ENCODE data around the gene SNAPC4.

SNAPC4 gene

GRCh38 chr9:136399176-136400037 is 563 bp downstream of the SNAPC4 start:
- no peak for TF ChIP-seq YY1 (IDR thresholded peaks at IDR 0.05; ENCODE audit: low read depth)
- TF ChIP-seq, protein P1, sequence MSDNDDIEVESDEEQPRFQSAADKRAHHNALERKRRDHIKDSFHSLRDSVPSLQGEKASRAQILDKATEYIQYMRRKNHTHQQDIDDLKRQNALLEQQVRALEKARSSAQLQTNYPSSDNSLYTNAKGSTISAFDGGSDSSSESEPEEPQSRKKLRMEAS (IDR thresholded peaks at IDR 0.05), result peak; percentile 56

DNA sequence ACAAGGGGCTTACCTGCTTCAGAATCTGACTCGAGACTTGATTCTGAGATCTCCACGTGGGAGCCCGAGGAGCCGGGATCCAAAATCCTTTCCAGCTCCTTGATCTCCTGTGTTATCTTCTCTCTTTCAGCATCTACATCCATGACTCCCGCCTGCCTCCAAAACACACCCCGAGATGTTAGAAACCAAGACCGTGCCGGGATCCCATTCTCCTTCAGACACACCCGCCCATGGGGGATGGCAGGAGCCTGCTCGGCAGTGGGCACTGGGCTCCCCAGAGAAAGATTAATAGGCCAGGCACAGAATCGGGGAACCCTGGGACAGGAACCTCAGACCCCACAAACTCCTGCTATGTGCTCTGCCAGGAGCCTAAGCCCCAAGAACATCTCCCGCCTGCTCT is 1.7 kb downstream of the SNAPC4 start:
- TF ChIP-seq YY1 (IDR thresholded peaks at IDR 0.05; ENCODE audit: low read depth) (no peak), FOXM1 (IDR thresholded peaks at IDR 0.05; ENCODE audit: borderline replicate concordance, low read depth) (no peak), NFIC (IDR thresholded peaks at IDR 0.05) (no peak), EGR1 (IDR thresholded peaks at IDR 0.05) (no peak), ZBTB7A (IDR thresholded peaks at IDR 0.05; ENCODE audit: low read depth) (no peak), TAF1 (IDR thresholded peaks at IDR 0.05; ENCODE audit: low read depth) (no peak), TEAD4 (IDR thresholded peaks at IDR 0.05) (no peak), CEBPB (IDR thresholded peaks at IDR 0.05) (no peak), RAD21 (IDR thresholded peaks at IDR 0.05; ENCODE audit: low read depth) (no peak), EP300 (IDR thresholded peaks at IDR 0.05; ENCODE audit: borderline replicate concordance) (no peak), TCF12 (IDR thresholded peaks at IDR 0.05; ENCODE audit: low read depth) (no peak), CREB1 (IDR thresholded peaks at IDR 0.05; ENCODE audit: low read depth) (no peak), REST (IDR thresholded peaks at IDR 0.05; ENCODE audit: low read depth) (no peak)
- TF ChIP-seq, protein P1 (IDR thresholded peaks at IDR 0.05), result no peak
- TF ChIP-seq, protein P2, sequence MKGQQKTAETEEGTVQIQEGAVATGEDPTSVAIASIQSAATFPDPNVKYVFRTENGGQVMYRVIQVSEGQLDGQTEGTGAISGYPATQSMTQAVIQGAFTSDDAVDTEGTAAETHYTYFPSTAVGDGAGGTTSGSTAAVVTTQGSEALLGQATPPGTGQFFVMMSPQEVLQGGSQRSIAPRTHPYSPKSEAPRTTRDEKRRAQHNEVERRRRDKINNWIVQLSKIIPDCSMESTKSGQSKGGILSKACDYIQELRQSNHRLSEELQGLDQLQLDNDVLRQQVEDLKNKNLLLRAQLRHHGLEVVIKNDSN (IDR thresholded peaks at IDR 0.05), result no peak

DNA sequence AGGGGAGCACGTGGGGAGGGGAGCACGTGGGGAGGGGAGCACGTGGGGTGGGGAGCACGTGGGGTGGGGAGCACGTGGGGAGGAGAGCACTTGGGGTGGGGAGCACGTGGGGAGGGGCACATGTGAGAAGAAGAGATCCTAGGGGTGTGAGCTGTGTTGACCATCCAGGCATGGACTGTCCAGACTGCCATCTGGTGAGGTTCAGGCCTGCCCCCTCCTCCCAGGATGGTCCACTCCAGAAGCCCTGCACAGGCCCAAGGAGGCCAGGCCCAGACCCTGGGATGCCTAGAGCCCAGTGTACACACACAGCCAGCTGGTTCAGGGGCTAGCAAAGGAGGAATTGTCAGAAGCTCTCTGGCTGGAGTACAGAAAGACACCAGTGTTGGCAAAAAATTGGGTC is 2.3 kb downstream of the SNAPC4 start:
- TF ChIP-seq, protein P1 (IDR thresholded peaks at IDR 0.05), result no peak
- TF ChIP-seq TEAD4 (IDR thresholded peaks at IDR 0.05) (no peak), EGR1 (IDR thresholded peaks at IDR 0.05) (no peak), CEBPB (IDR thresholded peaks at IDR 0.05) (no peak), RAD21 (IDR thresholded peaks at IDR 0.05; ENCODE audit: low read depth) (no peak), ZBTB7A (IDR thresholded peaks at IDR 0.05; ENCODE audit: low read depth) (no peak), TCF12 (IDR thresholded peaks at IDR 0.05; ENCODE audit: low read depth) (no peak), CREB1 (IDR thresholded peaks at IDR 0.05; ENCODE audit: low read depth) (no peak), EP300 (IDR thresholded peaks at IDR 0.05; ENCODE audit: borderline replicate concordance) (no peak), FOXM1 (IDR thresholded peaks at IDR 0.05; ENCODE audit: borderline replicate concordance, low read depth) (no peak), TAF1 (IDR thresholded peaks at IDR 0.05; ENCODE audit: low read depth) (no peak), NFIC (IDR thresholded peaks at IDR 0.05) (no peak), REST (IDR thresholded peaks at IDR 0.05; ENCODE audit: low read depth) (no peak), YY1 (IDR thresholded peaks at IDR 0.05; ENCODE audit: low read depth) (no peak)
- TF ChIP-seq, protein P2 (IDR thresholded peaks at IDR 0.05), result no peak

DNA sequence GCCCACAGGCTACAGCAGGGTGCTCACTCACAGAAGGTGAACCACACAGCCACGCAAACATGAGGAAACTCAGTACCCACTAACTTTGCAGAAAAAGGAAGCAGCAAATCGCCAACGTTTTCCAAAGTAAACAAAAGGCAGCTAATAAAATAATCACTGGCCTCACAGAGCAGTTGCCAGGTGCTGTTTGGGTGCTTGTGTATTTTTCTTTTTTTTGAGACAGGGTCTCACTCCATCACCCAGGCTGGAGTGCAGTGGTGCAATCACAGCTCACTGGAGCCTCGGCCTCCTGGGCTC is 3.8 kb downstream of the SNAPC4 start:
- TF ChIP-seq ZBTB7A (IDR thresholded peaks at IDR 0.05; ENCODE audit: low read depth), result no peak

DNA sequence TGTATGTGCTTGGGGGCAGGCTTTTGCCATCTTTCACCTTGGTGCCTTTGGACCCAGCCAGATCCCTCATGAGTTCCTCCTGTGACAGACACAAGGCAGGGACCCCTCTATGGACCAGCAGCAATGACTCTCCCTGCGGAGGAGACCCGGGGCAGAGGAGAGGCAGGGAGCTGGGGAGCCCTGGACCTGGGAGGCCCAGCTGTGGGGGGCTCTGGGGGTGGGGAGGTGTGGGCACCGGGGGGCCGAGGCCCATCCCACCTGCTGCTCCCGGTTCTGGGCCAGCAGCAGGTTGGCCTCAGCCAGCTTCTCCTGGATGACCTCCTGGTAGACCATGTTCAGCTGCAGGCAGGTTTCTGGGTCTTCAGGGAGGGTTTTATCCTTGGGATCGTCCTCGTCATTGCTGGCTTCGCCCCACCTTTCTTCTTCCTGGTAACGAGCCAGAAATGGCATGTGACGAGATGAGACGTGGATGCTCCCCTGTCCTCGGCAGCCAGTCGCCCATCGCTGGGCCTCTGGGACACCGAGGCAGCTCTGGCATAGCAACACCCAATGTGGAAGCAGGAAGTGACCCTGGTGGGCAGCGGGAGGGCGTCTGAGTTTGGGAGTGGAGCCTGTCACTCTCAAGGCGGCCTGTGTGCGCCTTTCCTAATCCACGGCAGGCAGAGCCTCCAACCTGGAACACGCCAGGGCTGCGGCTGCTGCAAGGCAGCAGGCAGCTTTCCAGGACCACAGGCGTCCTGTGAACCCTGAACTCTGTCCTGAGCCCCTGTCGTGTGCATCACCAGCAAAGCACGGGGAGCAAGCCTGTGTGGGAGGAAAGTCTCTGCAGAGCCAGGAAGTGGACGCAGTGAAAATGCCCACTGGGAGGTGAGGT is 4.4 kb downstream of the SNAPC4 start:
- TF ChIP-seq FOXM1 (IDR thresholded peaks at IDR 0.05; ENCODE audit: borderline replicate concordance, low read depth) (no peak), CEBPB (IDR thresholded peaks at IDR 0.05) (no peak)

DNA sequence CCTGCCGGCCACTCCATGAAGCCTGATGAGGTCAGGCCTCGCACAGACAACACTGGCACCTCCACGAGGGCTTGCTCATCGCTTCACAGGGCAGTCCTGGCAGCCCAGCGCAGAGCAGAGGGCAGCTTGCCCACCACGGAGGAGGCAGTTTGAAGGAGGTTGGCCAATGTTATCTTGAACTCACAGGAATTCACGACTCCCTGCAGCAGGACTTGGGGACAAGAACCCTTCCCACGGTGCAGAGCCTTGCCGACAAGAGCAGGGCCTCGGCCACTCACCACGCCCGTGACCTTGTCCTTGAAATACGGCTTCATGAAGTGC is 5.0 kb downstream of the SNAPC4 start:
- no peak for TF ChIP-seq EP300 (IDR thresholded peaks at IDR 0.05; ENCODE audit: borderline replicate concordance)
